Kidney epithelial cell (primary cell): Measurements from ENCODE around the gene PPP1R8. TPM values are rescaled to one million over a fixed set of nuclear protein-coding genes. Genes with fewer than 3 reads are reported as not detected.

Source experiments
- DNase-seq: peaks from one replicate; pipeline ENCODE4 v3.0.0-alpha.2; 2010; ENCODE audit warnings: low read depth
- H3K27me3 ChIP-seq: 2 replicates; pipeline ENCODE4 v1.6.0; 2011; ENCODE audit warnings: low read length; ENCODE audit not compliant: control insufficient read depth, insufficient read depth
- H3K36me3 ChIP-seq: 2 replicates; pipeline ENCODE4 v1.5.1; 2011; ENCODE audit warnings: low read length; ENCODE audit not compliant: control insufficient read depth, insufficient read depth
- H3K4me3 ChIP-seq: 2 replicates; pipeline ENCODE4 v1.5.1; 2011; ENCODE audit warnings: low read depth, mild to moderate bottlenecking, control low read depth, low read length
- total RNA-seq: library from RNA; depleted of rRNA; stranded (reverse); fragments of >200 nt; gene quantifications from 2 replicates; pipeline ENCODE4 v1.2.3, GENCODE V29; 2015
- TF ChIP-seq, protein P1 (sequence below): IDR thresholded peaks from 2 replicates; pipeline ENCODE4 v1.5.1; 2011; ENCODE audit warnings: mild to moderate bottlenecking, moderate library complexity, low read length, control low read depth, inconsistent platforms; ENCODE audit not compliant: insufficient read depth, poor library complexity, severe bottlenecking

Gene PPP1R8
- total RNA-seq, 1 donor from 2014 or later: 53.1 TPM

DNA sequence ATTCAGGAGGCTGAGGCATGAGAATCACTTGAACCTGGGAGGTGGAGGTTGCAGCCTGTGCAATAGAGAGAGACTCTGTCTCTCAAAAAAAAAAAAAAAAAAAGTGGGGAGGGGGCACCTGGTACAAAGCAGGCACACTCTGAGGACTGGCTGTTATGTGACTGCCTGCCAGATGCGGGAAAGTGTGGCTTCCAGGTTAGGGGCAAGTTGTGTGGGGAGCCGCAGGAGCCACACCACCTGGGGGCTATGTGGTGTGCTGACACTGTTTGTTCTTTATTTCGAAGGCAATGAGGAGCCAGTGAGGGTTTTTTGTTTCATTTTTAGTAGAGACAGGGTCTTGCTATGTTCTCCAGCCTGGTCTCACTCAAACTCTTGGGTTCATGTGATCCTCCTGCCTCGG lies 47.5 kb downstream of the PPP1R8 start:
- no peak for DNase-seq
- H3K4me3 ChIP-seq: no peak overlapping the region
- H3K36me3 ChIP-seq: peaks cover 2% of the 10 kb centered on the region
- TF ChIP-seq, protein P1, sequence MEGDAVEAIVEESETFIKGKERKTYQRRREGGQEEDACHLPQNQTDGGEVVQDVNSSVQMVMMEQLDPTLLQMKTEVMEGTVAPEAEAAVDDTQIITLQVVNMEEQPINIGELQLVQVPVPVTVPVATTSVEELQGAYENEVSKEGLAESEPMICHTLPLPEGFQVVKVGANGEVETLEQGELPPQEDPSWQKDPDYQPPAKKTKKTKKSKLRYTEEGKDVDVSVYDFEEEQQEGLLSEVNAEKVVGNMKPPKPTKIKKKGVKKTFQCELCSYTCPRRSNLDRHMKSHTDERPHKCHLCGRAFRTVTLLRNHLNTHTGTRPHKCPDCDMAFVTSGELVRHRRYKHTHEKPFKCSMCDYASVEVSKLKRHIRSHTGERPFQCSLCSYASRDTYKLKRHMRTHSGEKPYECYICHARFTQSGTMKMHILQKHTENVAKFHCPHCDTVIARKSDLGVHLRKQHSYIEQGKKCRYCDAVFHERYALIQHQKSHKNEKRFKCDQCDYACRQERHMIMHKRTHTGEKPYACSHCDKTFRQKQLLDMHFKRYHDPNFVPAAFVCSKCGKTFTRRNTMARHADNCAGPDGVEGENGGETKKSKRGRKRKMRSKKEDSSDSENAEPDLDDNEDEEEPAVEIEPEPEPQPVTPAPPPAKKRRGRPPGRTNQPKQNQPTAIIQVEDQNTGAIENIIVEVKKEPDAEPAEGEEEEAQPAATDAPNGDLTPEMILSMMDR: no peak
- no peaks in the 10 kb centered on the region for H3K27me3 ChIP-seq

DNA sequence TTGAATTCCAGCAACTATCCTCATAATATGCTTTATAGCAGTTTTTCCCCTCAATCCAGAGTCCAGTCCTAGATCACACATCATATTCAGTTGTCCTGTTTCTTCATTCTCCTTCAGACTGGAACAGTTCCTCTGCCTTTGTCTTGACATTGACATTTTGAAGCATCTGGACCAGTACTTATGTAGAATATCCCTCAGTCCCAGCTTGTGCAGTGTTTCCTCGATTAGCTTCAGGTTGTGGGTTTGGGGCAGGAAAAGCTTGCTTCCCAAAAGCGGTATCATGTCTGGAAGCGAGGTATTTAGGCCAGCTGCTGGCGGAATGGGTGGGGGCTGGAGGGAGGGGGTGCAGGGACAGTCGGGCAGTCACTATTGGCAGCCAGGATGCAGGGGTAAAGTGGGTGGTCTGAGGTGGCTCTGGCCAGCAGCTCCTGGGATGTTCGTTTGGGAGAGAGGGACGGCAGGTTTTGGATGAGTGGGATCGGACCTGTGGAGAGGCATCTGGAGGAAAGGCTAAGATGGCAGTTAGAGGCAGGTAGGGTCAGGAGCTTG lies 48.3 kb downstream of the PPP1R8 start:
- TF ChIP-seq, protein P1: no peak
- no peak overlapping the region for H3K4me3 ChIP-seq
- no peaks in the 10 kb centered on the region for H3K27me3 ChIP-seq
- DNase-seq: no peak
- H3K36me3 ChIP-seq: peaks cover 2% of the 10 kb centered on the region

DNA sequence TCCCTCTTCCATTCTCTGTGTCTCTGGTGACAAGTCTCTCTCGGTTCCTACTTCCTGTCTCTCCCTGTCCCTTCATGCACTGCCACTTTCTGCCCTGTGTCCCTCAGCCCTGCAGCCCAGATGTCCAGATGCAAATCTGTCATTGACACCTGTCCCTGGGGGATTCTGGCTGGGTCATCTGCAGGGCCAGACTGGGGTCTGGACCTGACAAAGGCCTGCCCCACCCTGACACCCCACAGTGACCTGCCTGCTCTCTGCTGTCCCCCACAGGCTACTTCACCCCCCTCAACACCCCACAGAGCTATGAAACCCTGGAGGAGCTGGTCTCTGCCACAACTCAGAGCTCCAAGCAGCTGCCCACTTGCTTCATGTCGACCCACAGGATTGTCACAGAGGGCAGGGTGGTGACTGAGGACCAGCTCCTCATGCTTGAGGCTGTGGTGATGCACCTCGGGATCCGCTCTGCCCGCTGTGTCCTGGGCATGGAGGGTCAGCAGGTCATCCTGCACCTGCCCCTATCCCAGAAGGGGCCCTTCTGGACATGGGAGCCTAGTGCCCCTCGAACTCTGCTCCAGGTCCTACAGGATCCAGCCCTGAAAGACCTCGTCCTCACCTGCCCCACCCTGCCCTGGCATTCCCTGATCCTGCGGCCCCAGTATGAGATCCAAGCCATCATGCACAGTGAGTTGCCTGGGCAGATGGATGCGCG lies 48.9 kb downstream of the PPP1R8 start:
- DNase-seq: no peak
- no peak overlapping the region for H3K4me3 ChIP-seq
- peaks cover 2% of the 10 kb centered on the region for H3K36me3 ChIP-seq
- TF ChIP-seq, protein P1: no peak
- H3K27me3 ChIP-seq: no peaks in the 10 kb centered on the region

DNA sequence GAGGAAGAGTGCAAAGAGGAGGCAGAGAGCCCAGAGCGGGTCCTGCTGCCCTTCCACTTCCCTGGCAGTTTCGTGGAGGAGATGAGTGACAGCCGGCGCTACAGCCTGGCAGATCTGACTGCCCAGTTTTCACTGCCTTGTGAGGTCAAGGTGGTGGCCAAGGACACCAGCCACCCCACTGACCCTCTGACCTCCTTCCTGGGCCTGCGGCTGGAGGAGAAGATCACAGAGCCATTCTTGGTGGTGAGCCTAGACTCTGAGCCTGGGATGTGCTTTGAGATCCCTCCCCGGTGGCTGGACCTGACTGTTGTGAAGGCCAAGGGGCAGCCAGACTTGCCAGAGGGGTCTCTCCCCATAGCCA lies 51.9 kb downstream of the PPP1R8 start:
- TF ChIP-seq, protein P1: no peak
- no peak for DNase-seq
- Histone ChIP-seq H3K4me3 (no peak overlapping the region), H3K27me3 (no peaks in the 10 kb centered on the region), H3K36me3 (peaks cover 1% of the 10 kb centered on the region)

DNA sequence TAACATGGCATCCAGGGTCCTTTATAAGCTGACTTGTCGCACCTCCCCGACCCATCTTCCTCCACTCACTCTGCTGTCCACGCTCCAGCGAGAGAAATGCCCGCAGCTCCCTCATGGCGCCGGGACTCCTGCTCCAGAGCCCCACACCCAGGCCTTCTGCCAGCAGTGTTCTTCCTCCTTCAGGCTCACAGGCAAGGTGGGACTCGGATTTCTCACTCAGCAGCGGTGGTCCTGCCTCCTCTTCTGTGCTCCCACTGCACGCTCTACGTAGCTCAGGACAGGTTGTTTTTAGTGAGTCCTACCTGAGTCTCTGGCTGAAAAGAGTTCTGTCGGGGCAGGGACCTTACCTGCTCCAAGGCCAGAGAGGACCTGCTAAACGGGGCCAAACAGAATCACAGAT lies 53.0 kb downstream of the PPP1R8 start:
- Histone ChIP-seq H3K4me3 (no peak overlapping the region), H3K36me3 (peaks cover 1% of the 10 kb centered on the region), H3K27me3 (no peaks in the 10 kb centered on the region)
- no peak for DNase-seq
- TF ChIP-seq, protein P1: no peak
